K562 (cell line): ENCODE data around the gene SSBP2. TPM values are rescaled to one million over a fixed set of nuclear protein-coding genes. Genes with fewer than 3 reads are reported as not detected.

ENCODE experiments used
- BRD9 ChIP-seq: fragments of 450-650 bp; IDR thresholded peaks from 2 replicates; pipeline ENCODE4 v1.6.1; 2018; ENCODE audit warnings: low read depth; ENCODE audit not compliant: partially characterized antibody
- COPS2 ChIP-seq: fragments of 450-650 bp; conservative IDR thresholded peaks from 2 replicates; pipeline ENCODE4 v1.6.1; 2016; ENCODE audit warnings: mild to moderate bottlenecking, moderate library complexity
- ELF4 ChIP-seq: fragments of 450-650 bp; formaldehyde crosslinking; IDR thresholded peaks from 2 replicates; pipeline ENCODE4 v1.4.0; 2022; ENCODE audit warnings: missing genetic modification characterization
- EP300 ChIP-seq: IDR thresholded peaks from 2 replicates; pipeline ENCODE4 v1.6.1; 2012; ENCODE audit warnings: low read length, improper control_type of control experiment
- FOXP1 ChIP-seq: sonication (generic); formaldehyde crosslinking; IDR thresholded peaks from 2 replicates; pipeline ENCODE4 v1.8.0; 2022; ENCODE audit warnings: mild to moderate bottlenecking, missing genetic modification reagents
- GABPA ChIP-seq: fragments of 200-800 bp; sonication (Bioruptor generic); conservative IDR thresholded peaks from 2 replicates; pipeline ENCODE4 v1.6.1; 2016; ENCODE audit warnings: low read depth, missing genetic modification characterization, missing compliant biosample characterization
- KLF16 ChIP-seq: IDR thresholded peaks from 2 replicates; pipeline ENCODE4 v1.6.1; 2016; ENCODE audit warnings: antibody characterized with exemption
- MBD1 ChIP-seq: fragments of 250-450 bp; sonication (Bioruptor Pico); IDR thresholded peaks from 2 replicates; pipeline ENCODE4 v1.8.0; 2022; ENCODE audit warnings: inconsistent platforms
- MYBL2 ChIP-seq, 2 experiments: fragments of 450-650 bp in 1 of 2; sonication (generic) in 1 of 2; formaldehyde crosslinking in 1 of 2; IDR thresholded peaks; 2 replicates each; pipeline versions ENCODE4 v1.6.1 to v1.8.1; 2017 to 2022; ENCODE audit warnings: borderline replicate concordance in 1 of 2, inconsistent platforms in 1 of 2, low read depth in 1 of 2, mild to moderate bottlenecking in 1 of 2, missing genetic modification reagents in 1 of 2, moderate library complexity in 1 of 2
- NKRF ChIP-seq: fragments of 450-650 bp; IDR thresholded peaks from 2 replicates; pipeline ENCODE4 v1.6.1; 2016; ENCODE audit warnings: borderline replicate concordance
- PHF21A ChIP-seq: fragments of 450-650 bp; IDR thresholded peaks from 2 replicates; pipeline ENCODE4 v1.6.1; 2017; ENCODE audit warnings: low read depth, borderline replicate concordance
- SETDB1 ChIP-seq: IDR thresholded peaks from one replicate; pipeline ENCODE4 v1.6.1; 2012; ENCODE audit warnings: low read length, control low read depth, inconsistent platforms
- SLC30A9 ChIP-seq: fragments of 250-450 bp; sonication (Bioruptor Pico); IDR thresholded peaks from 2 replicates; pipeline ENCODE4 v1.8.0; 2022; ENCODE audit warnings: mild to moderate bottlenecking, moderate library complexity
- SNAPC5 ChIP-seq: fragments of 250-450 bp; sonication (Bioruptor Pico); IDR thresholded peaks from 2 replicates; pipeline ENCODE4 v1.8.0; 2021; ENCODE audit warnings: moderate library complexity, mild to moderate bottlenecking, inconsistent platforms
- STAT5B ChIP-seq: fragments of 250-450 bp; sonication (Bioruptor Pico); IDR thresholded peaks from 2 replicates; pipeline ENCODE4 v1.8.0; 2021; ENCODE audit warnings: mild to moderate bottlenecking, inconsistent platforms
- TAF15 ChIP-seq: fragments of 200-400 bp; formaldehyde crosslinking; IDR thresholded peaks from 2 replicates; pipeline ENCODE4 v1.6.1; 2017; ENCODE audit warnings: mild to moderate bottlenecking, low read depth, low read length, moderate library complexity
- TCF7 ChIP-seq: sonication (generic); IDR thresholded peaks from 2 replicates; pipeline ENCODE4 v1.6.1; 2016; ENCODE audit warnings: antibody characterized with exemption, borderline replicate concordance
- TFE3 ChIP-seq: fragments of 450-650 bp; formaldehyde crosslinking; IDR thresholded peaks from 2 replicates; pipeline ENCODE4 v1.4.0; 2020; ENCODE audit warnings: mild to moderate bottlenecking, mixed read lengths
- TRIM28 ChIP-seq: fragments of 450-650 bp; IDR thresholded peaks from 2 replicates; pipeline ENCODE4 v1.6.1; 2017
- TSC22D4 ChIP-seq: fragments of 450-650 bp; IDR thresholded peaks from 2 replicates; pipeline ENCODE4 v1.6.1; 2016; ENCODE audit warnings: missing genetic modification characterization, missing biosample characterization, control low read depth
- ZKSCAN8 ChIP-seq: fragments of 200-800 bp; sonication (Bioruptor generic); IDR thresholded peaks from 2 replicates; pipeline ENCODE4 v1.6.1; 2016; ENCODE audit warnings: missing genetic modification characterization, missing compliant biosample characterization
- ZNF232 ChIP-seq: sonication (generic); formaldehyde crosslinking; IDR thresholded peaks from 2 replicates; pipeline ENCODE4 v1.8.0; 2022; ENCODE audit warnings: mild to moderate bottlenecking, missing genetic modification reagents
- ZNF77 ChIP-seq: fragments of 250-450 bp; sonication (Bioruptor Pico); IDR thresholded peaks from 2 replicates; pipeline ENCODE4 v1.5.0; 2020
- polyA plus RNA-seq, 8 experiments: library from polyadenylated mRNA; depleted of rRNA in 4 of 8; stranded (reverse) in 5 of 8; unstranded in 3 of 8; fragments of >200 nt; fragmentation: Nextera tagmentation in 2 of 8; fragmentation: Illumina TruSeq in 1 of 8; extraction: Ambion mirVana in 2 of 8; extraction: Trizol in 1 of 8; gene quantifications; 2 replicates each; pipeline versions ENCODE4 v1.2.1 to v1.2.3, GENCODE V29; 2011 to 2014; ENCODE audit warnings: inconsistent platforms in 1 of 8, missing spikeins in 1 of 8
- total RNA-seq, 7 experiments: library from RNA; depleted of rRNA in 6 of 7; stranded (reverse); fragments of >200 nt in 6 of 7; fragmentation: Illumina TruSeq in 2 of 7; extraction: Trizol in 2 of 7; gene quantifications; 2 replicates each; pipeline versions ENCODE4 v1.2.1 to v1.2.3, GENCODE V29; 2011 to 2021; ENCODE audit warnings: low replicate concordance in 1 of 7
- TF ChIP-seq, protein P1 (sequence below): fragments of 450-650 bp; formaldehyde crosslinking; IDR thresholded peaks from 2 replicates; pipeline ENCODE4 v1.4.0; 2020; ENCODE audit warnings: mild to moderate bottlenecking, moderate library complexity

Gene SSBP2
- total and polyA plus RNA-seq, 9 of the 15 experiments (the other 6 are each of a cell fraction or from before 2014, with no cell fraction given), result 22.3 to 133 (median 42.1) TPM

GRCh38 chr5:81789033-81789432 lies 38.1 kb upstream of the SSBP2 start (continued):
- TF ChIP-seq TAF15, result no peak
- no peak for TF ChIP-seq TFE3 (CRISPR knock-in tag)
- no peak for TF ChIP-seq COPS2
- TF ChIP-seq NKRF, result no peak
- TF ChIP-seq TSC22D4, result no peak
- TF ChIP-seq SNAPC5 (CRISPR knock-in tag), result no peak
- TF ChIP-seq ZNF77 (CRISPR knock-in tag), result no peak
- TF ChIP-seq, protein P1, sequence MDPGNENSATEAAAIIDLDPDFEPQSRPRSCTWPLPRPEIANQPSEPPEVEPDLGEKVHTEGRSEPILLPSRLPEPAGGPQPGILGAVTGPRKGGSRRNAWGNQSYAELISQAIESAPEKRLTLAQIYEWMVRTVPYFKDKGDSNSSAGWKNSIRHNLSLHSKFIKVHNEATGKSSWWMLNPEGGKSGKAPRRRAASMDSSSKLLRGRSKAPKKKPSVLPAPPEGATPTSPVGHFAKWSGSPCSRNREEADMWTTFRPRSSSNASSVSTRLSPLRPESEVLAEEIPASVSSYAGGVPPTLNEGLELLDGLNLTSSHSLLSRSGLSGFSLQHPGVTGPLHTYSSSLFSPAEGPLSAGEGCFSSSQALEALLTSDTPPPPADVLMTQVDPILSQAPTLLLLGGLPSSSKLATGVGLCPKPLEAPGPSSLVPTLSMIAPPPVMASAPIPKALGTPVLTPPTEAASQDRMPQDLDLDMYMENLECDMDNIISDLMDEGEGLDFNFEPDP (CRISPR knock-in tag), result no peak
- peak; percentile 19; the same call in 1 of the 2 replicates for TF ChIP-seq EP300
- TF ChIP-seq TRIM28, result no peak
- TF ChIP-seq BRD9, result no peak
- TF ChIP-seq ZKSCAN8 (CRISPR knock-in tag), result no peak
- TF ChIP-seq PHF21A, result no peak
- no peak for TF ChIP-seq ELF4
- TF ChIP-seq KLF16, result no peak
- no peak for TF ChIP-seq TCF7
- no peak for TF ChIP-seq STAT5B (CRISPR knock-in tag)
- no peak for TF ChIP-seq SLC30A9 (CRISPR knock-in tag)
- TF ChIP-seq MBD1, result no peak
- TF ChIP-seq MYBL2 (IDR thresholded peaks at IDR 0.05; ENCODE audit: low read depth), result no peak
- no peak for TF ChIP-seq MYBL2 (CRISPR knock-in tag; IDR thresholded peaks at IDR 0.05; ENCODE audit: borderline replicate concordance)
- TF ChIP-seq FOXP1 (CRISPR knock-in tag), result no peak
- TF ChIP-seq ZNF232, result no peak
- no peak for TF ChIP-seq SETDB1
- TF ChIP-seq GABPA (tag), result no peak
